Measurements from ENCODE around the gene SIRT6. TPM values are rescaled to one million over a fixed set of nuclear protein-coding genes. Genes with fewer than 3 reads are reported as not detected.

SIRT6 gene
- total and polyA plus RNA-seq, 2 donors (not counting 1 experiment from before 2014, with no cell fraction given) = 27.8 to 82.2 TPM

DNA sequence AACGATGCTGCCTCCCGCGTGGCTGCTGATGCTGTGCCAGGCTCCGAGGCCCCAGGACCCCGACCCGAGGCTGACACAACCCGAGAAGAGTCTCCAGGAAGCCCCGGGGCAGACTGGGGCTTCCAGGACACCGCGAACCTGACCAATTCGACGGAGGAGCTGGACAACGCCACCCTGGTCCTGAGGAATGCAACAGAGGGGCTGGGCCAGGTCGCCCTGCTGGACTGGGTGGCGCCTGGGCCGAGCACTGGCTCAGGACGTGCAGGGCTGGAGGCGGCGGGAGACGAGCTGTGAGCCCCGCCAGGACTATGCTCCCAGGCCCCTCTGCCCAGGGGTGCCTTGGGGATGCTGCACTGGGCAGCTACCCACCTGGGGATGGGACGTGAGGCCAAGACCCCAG, 10.7 kb downstream of the SIRT6 start:
- WGBS (ENCODE audit: insufficient coverage) = 69% methylated on average over 22 of the region's 22 CpGs
- TF ChIP-seq, protein P1, sequence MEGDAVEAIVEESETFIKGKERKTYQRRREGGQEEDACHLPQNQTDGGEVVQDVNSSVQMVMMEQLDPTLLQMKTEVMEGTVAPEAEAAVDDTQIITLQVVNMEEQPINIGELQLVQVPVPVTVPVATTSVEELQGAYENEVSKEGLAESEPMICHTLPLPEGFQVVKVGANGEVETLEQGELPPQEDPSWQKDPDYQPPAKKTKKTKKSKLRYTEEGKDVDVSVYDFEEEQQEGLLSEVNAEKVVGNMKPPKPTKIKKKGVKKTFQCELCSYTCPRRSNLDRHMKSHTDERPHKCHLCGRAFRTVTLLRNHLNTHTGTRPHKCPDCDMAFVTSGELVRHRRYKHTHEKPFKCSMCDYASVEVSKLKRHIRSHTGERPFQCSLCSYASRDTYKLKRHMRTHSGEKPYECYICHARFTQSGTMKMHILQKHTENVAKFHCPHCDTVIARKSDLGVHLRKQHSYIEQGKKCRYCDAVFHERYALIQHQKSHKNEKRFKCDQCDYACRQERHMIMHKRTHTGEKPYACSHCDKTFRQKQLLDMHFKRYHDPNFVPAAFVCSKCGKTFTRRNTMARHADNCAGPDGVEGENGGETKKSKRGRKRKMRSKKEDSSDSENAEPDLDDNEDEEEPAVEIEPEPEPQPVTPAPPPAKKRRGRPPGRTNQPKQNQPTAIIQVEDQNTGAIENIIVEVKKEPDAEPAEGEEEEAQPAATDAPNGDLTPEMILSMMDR (IDR thresholded peaks at IDR 0.05) = no peak
- TF ChIP-seq EZH2 (IDR thresholded peaks at IDR 0.05; ENCODE audit: borderline replicate concordance, insufficient read depth, low read depth, low read length, poor library complexity, severe bottlenecking) = no peak
- Mint-ChIP-seq H3K4me1 (no peaks in the 10 kb centered on the region), H3K27me3 (peaks cover 17% of the 10 kb centered on the region), H3K9me3 (ENCODE audit: insufficient read depth) (no peaks in the 10 kb centered on the region), H3K4me3 (no peak overlapping the region), H3K27ac (no peak overlapping the region)
- no peak overlapping the region for H3K27ac ChIP-seq (ENCODE audit: low read length in 2 of 2)
- no peaks in the 10 kb centered on the region for H3K4me1 ChIP-seq (ENCODE audit: control insufficient read depth in 2 of 2, insufficient read depth in 2 of 2, low read length in 2 of 2)
- ChIA-PET POLR2A (no interaction called here), CTCF (no interaction called here)
- no peaks in the 10 kb centered on the region for H3K79me2 ChIP-seq (ENCODE audit: control insufficient read depth, insufficient read depth, low read length)
- H3K9ac ChIP-seq (ENCODE audit: low read length) = no peak overlapping the region
- intact Hi-C loops (cut with micrococcal nuclease) = no loop called here
- H3K27me3 ChIP-seq (replicated peaks in 1 of 4; ENCODE audit: control extremely low read depth in 1 of 4, control insufficient read depth in 3 of 4, insufficient read depth in 4 of 4, low read length in 3 of 4) = peaks cover 0 to 22% (median 8%) of the 10 kb centered on the region in 4 experiments
- H2AFZ ChIP-seq (ENCODE audit: insufficient read depth, low read depth, low read length, poor library complexity, severe bottlenecking) = no peak overlapping the region
- peaks cover 0 to 12% of the 10 kb centered on the region in 2 experiments for H3K36me3 ChIP-seq (replicated peaks in 1 of 2; ENCODE audit: control extremely low read depth in 1 of 2, control insufficient read depth in 1 of 2, extremely low read depth in 1 of 2, insufficient read depth in 2 of 2, low read length in 1 of 2)
- DNase-seq (no peak), ATAC-seq (ENCODE audit: low read depth) (no peak)
- no peaks in the 10 kb centered on the region for H4K20me1 ChIP-seq (ENCODE audit: control insufficient read depth, insufficient read depth, low read length, poor library complexity, severe bottlenecking)
- H3K9me3 ChIP-seq (ENCODE audit: control extremely low read depth in 1 of 3, control insufficient read depth in 2 of 3, insufficient read depth in 1 of 3, low read length in 2 of 3) = peaks cover 0 to 9% (median 0%) of the 10 kb centered on the region in 3 donors
- H3K4me3 ChIP-seq (ENCODE audit: control extremely low read depth in 1 of 5, extremely low read depth in 1 of 5, insufficient read depth in 1 of 5, low read depth in 2 of 5, low read length in 4 of 5) = no peak overlapping the region
- no peak overlapping the region for H3K4me2 ChIP-seq (replicated peaks; ENCODE audit: low read depth, low read length, poor library complexity, severe bottlenecking)

DNA sequence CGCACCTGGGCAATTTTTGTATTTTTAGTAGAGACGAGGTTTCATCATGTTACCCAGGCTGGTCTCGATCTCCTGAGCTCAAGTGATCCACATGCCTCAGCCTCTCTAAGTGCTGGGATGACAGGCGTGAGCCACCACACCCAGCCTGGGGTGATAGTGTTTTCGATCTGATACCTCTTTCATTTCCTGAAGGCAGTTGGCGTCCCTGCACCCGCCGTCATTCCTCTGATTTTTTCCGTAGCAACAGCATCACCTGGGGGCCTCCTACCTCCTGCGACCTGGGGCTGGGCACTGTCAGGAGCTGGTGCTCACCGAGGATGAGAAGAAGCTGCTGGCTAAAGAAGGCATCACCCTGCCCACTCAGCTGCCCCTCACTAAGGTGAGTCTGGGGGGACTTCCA, 18.1 kb downstream of the SIRT6 start:
- DNase-seq (no peak), ATAC-seq (ENCODE audit: low read depth) (no peak)
- no peak overlapping the region for H3K4me3 Mint-ChIP-seq
- Histone ChIP-seq H3K36me3 (replicated peaks in 1 of 2; ENCODE audit: control extremely low read depth in 1 of 2, control insufficient read depth in 1 of 2, extremely low read depth in 1 of 2, insufficient read depth in 2 of 2, low read length in 1 of 2) (no peaks in the 10 kb centered on the region), H3K27ac (ENCODE audit: low read length in 2 of 2) (no peak overlapping the region), H3K79me2 (ENCODE audit: control insufficient read depth, insufficient read depth, low read length) (no peaks in the 10 kb centered on the region), H3K9ac (ENCODE audit: low read length) (no peak overlapping the region), H3K27me3 (replicated peaks in 1 of 4; ENCODE audit: control extremely low read depth in 1 of 4, control insufficient read depth in 3 of 4, insufficient read depth in 4 of 4, low read length in 3 of 4) (peaks cover 0 to 11% (median 2%) of the 10 kb centered on the region in 4 experiments), H3K4me1 (ENCODE audit: control insufficient read depth in 2 of 2, insufficient read depth in 2 of 2, low read length in 2 of 2) (no peaks in the 10 kb centered on the region), H4K20me1 (ENCODE audit: control insufficient read depth, insufficient read depth, low read length, poor library complexity, severe bottlenecking) (no peaks in the 10 kb centered on the region), H3K4me3 (ENCODE audit: control extremely low read depth in 1 of 5, extremely low read depth in 1 of 5, insufficient read depth in 1 of 5, low read depth in 2 of 5, low read length in 4 of 5) (no peak overlapping the region), H3K9me3 (ENCODE audit: control extremely low read depth in 1 of 3, control insufficient read depth in 2 of 3, insufficient read depth in 1 of 3, low read length in 2 of 3) (no peaks in the 10 kb centered on the region), H2AFZ (ENCODE audit: insufficient read depth, low read depth, low read length, poor library complexity, severe bottlenecking) (no peak overlapping the region), H3K4me2 (replicated peaks; ENCODE audit: low read depth, low read length, poor library complexity, severe bottlenecking) (no peak overlapping the region)
- H3K27me3 Mint-ChIP-seq = peaks cover 15% of the 10 kb centered on the region
- 70% methylated on average over 10 of the region's 11 CpGs for WGBS (ENCODE audit: insufficient coverage)
- intact Hi-C loops (cut with micrococcal nuclease) = no loop called here
- H3K9me3 Mint-ChIP-seq (ENCODE audit: insufficient read depth) = no peaks in the 10 kb centered on the region
- no peaks in the 10 kb centered on the region for H3K4me1 Mint-ChIP-seq
- ChIA-PET POLR2A (no interaction called here), CTCF (interaction anchor here (0.7 kb wide), 1 partner anchor 472 kb away, joined by 3 read pairs; no protein-coding TSS in a partner anchor)
- no peak overlapping the region for H3K27ac Mint-ChIP-seq
- TF ChIP-seq, protein P1 (IDR thresholded peaks at IDR 0.05) = no peak
